K562 treated with DMSO at 1 percent for 4 hours (cell line): ENCODE data around the gene KRTAP7-1. TPM values are rescaled to one million over a fixed set of nuclear protein-coding genes. Genes with fewer than 3 reads are reported as not detected.

Source experiments
- total RNA-seq: library from RNA; unstranded; fragments of 300-600 nt; gene quantifications from 2 replicates; pipeline ENCODE4 v1.2.3, GENCODE V29; 2022; ENCODE audit not compliant: insufficient read depth

Gene KRTAP7-1
- not detected in 2 replicates for total RNA-seq

GRCh38 chr21:30829659-30830058 is at the start of gene KRTAP7-1:
Gene KRTAP7-1, minus strand, starts transcription at chr21:30829759. Its CDS starts 61 bp downstream, at chr21:30829698.

GRCh38 chr21:30813174-30813573 is 16.4 kb downstream of the KRTAP7-1 start, which contains the start of gene KRTAP8-1:
Gene KRTAP8-1, minus strand, starts transcription at chr21:30813274. Its CDS starts 54 bp downstream, at chr21:30813220.

Other genes starting within 250 kb of the KRTAP7-1 start
- not detected in 2 replicates for gene KRTAP22-2, start 239.4 kb downstream of the KRTAP7-1 start, total RNA-seq
- gene KRTAP6-3, start 237.3 kb downstream of the KRTAP7-1 start, total RNA-seq: not detected in 2 replicates
- gene KRTAP6-2, start 230.9 kb downstream of the KRTAP7-1 start, total RNA-seq: not detected in 2 replicates
- gene KRTAP22-1, start 228.7 kb downstream of the KRTAP7-1 start, total RNA-seq: not detected in 2 replicates
- not detected in 2 replicates for gene KRTAP6-1, start 215.8 kb downstream of the KRTAP7-1 start, total RNA-seq
- gene KRTAP20-1, start 213.3 kb downstream of the KRTAP7-1 start, total RNA-seq: not detected in 2 replicates
- gene KRTAP20-4, start 209.1 kb downstream of the KRTAP7-1 start, total RNA-seq: not detected in 2 replicates
- gene KRTAP20-2, start 194.6 kb downstream of the KRTAP7-1 start, total RNA-seq: not detected in 2 replicates
- gene KRTAP20-3, start 186.9 kb downstream of the KRTAP7-1 start, total RNA-seq: not detected in 2 replicates
- gene KRTAP21-3, start 111.0 kb downstream of the KRTAP7-1 start, total RNA-seq: not detected in 2 replicates
- not detected in 2 replicates for gene KRTAP21-2, start 82.5 kb downstream of the KRTAP7-1 start, total RNA-seq
- gene KRTAP21-1, start 74.3 kb downstream of the KRTAP7-1 start, total RNA-seq: not detected in 2 replicates
- gene KRTAP8-1, start 16.5 kb downstream of the KRTAP7-1 start, total RNA-seq: not detected in 2 replicates
- gene KRTAP11-1, start 51.8 kb upstream of the KRTAP7-1 start, total RNA-seq: not detected in 2 replicates
- not detected in 2 replicates for gene KRTAP19-8, start 208.7 kb upstream of the KRTAP7-1 start, total RNA-seq